Breast epithelium (tissue), 4 donors: ENCODE data around the gene TMEM145. TPM values are rescaled to one million over a fixed set of nuclear protein-coding genes. Genes with fewer than 3 reads are reported as not detected.

ENCODE experiments used
- DNase-seq, 2 donors: peaks; one replicate each; pipeline ENCODE4 v3.0.0-alpha.2; 2019; ENCODE audit warnings: low spot score in 2 of 2
- H3K27ac ChIP-seq, 2 donors: fragments of 200-600 bp; sonication (generic) in 1 of 2; one replicate each; pipeline ENCODE4 v1.5.1; 2016 to 2019; ENCODE audit warnings: mild to moderate bottlenecking in 1 of 2
- H3K27me3 ChIP-seq, 2 donors: fragments of 200-600 bp; sonication (generic) in 1 of 2; one replicate each; pipeline versions ENCODE4 v1.5.1 to v1.6.0; 2017 to 2019; ENCODE audit warnings: control low read depth in 1 of 2, mild to moderate bottlenecking in 1 of 2
- H3K36me3 ChIP-seq: fragments of 200-600 bp; one replicate; pipeline ENCODE4 v1.5.1; 2019
- H3K4me1 ChIP-seq, 2 donors: fragments of 200-600 bp; sonication (generic); one replicate each; pipeline ENCODE4 v1.5.1; 2016 to 2019; ENCODE audit warnings: control low read depth in 1 of 2
- H3K4me3 ChIP-seq, 3 donors: fragments of 200-600 bp; sonication (generic); 1 replicate in 2 of 3; 2 replicates in 1 of 3; pipeline ENCODE4 v1.5.1; 2016 to 2019; ENCODE audit warnings: mild to moderate bottlenecking in 3 of 3, moderate library complexity in 2 of 3
- H3K9me3 ChIP-seq, 2 donors: fragments of 200-600 bp; sonication (generic) in 1 of 2; one replicate each; pipeline ENCODE4 v1.5.1; 2016 to 2019; ENCODE audit warnings: control low read depth in 1 of 2
- POLR2A ChIP-seq: fragments of 450-650 bp; IDR thresholded peaks from one replicate; pipeline ENCODE4 v1.6.1; 2016; ENCODE audit warnings: antibody characterized with exemption, mild to moderate bottlenecking, moderate library complexity
- POLR2AphosphoS5 ChIP-seq, 3 donors: sonication (generic); formaldehyde crosslinking; IDR thresholded peaks; one replicate each; pipeline ENCODE4 v1.6.1; 2017; ENCODE audit warnings: antibody characterized with exemption in 3 of 3
- intact Hi-C: fragments of 100-400 bp; cut with DNase I; formaldehyde crosslinking; loops from one replicate; pipeline ENCODE4 v1.15.1; 2023; ENCODE audit warnings: low total_unique reads
- total RNA-seq, 3 donors: library from RNA; depleted of rRNA; stranded (reverse); fragments of >200 nt; gene quantifications; one replicate each; pipeline ENCODE4 v1.1.0, GENCODE V29; 2016
- TF ChIP-seq, protein P1 (sequence below), 3 donors: fragments of 450-650 bp; IDR thresholded peaks; one replicate each; pipeline ENCODE4 v1.5.1; 2016 to 2017; ENCODE audit warnings: antibody characterized with exemption in 3 of 3, mild to moderate bottlenecking in 3 of 3, moderate library complexity in 3 of 3

The TMEM145 gene
- total RNA-seq, 3 donors from 2014 or later: 0.33 to 0.59 TPM; not detected in 1

DNA sequence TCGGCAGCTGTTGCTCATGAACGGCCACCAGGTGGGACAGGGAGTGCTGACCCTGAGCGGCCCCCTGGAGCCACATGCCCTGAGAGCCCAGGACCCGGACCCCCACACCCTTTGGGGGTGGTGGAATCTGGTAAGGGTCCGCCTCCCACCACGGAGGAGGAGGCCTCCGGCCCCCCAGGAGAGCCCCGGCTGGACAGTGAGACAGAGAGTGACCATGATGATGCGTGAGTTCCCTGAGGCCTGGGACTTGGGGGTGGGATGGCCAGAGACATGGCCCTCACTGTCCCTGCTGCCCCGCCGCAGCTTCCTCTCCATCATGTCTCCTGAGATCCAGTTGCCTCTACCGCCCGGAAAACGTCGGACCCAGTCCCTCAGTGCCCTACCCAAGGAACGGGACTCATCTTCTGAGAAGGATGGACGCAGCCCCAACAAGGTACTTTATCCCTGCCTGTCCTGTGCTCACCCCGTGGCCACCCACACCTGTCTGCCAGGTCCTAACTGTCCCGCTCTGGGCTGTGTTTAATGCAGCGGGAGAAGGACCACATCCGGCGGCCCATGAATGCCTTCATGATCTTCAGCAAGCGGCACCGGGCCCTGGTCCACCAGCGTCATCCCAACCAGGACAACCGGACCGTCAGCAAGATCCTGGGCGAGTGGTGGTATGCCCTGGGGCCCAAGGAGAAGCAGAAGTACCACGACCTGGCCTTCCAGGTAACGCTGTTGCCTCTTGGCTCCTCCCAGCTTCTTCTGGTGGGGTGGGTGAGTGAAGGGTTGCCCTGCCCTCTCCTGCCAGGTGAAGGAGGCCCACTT, 25.9 kb upstream of the TMEM145 start:
- H3K4me3 ChIP-seq: no peak overlapping the region
- TF ChIP-seq POLR2A: no peak
- TF ChIP-seq, protein P1, sequence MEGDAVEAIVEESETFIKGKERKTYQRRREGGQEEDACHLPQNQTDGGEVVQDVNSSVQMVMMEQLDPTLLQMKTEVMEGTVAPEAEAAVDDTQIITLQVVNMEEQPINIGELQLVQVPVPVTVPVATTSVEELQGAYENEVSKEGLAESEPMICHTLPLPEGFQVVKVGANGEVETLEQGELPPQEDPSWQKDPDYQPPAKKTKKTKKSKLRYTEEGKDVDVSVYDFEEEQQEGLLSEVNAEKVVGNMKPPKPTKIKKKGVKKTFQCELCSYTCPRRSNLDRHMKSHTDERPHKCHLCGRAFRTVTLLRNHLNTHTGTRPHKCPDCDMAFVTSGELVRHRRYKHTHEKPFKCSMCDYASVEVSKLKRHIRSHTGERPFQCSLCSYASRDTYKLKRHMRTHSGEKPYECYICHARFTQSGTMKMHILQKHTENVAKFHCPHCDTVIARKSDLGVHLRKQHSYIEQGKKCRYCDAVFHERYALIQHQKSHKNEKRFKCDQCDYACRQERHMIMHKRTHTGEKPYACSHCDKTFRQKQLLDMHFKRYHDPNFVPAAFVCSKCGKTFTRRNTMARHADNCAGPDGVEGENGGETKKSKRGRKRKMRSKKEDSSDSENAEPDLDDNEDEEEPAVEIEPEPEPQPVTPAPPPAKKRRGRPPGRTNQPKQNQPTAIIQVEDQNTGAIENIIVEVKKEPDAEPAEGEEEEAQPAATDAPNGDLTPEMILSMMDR (IDR thresholded peaks at IDR 0.05): no peak
- no peak for TF ChIP-seq POLR2AphosphoS5 (IDR thresholded peaks at IDR 0.05)
- no peaks in the 10 kb centered on the region for H3K27me3 ChIP-seq
- H3K9me3 ChIP-seq: no peaks in the 10 kb centered on the region
- no peaks in the 10 kb centered on the region for H3K36me3 ChIP-seq
- no peak for DNase-seq
- peaks cover 7 to 19% of the 10 kb centered on the region in 2 donors for H3K4me1 ChIP-seq
- H3K27ac ChIP-seq: peak overlapping the region; percentile 79 to 100
- intact Hi-C loops: no loop called here

DNA sequence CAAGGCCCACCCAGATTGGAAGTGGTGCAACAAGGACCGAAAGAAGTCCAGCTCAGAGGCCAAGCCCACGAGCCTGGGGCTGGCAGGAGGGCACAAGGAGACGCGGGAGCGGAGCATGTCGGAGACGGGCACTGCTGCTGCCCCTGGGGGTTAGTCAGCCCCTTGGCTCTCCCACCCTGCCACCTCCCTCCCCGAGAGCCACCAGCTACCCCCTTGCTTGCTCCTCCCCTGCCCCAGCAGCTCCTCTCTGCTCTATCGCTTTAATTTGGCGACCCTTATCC, 25.3 kb upstream of the TMEM145 start:
- Histone ChIP-seq H3K4me1 (peaks cover 5 to 13% of the 10 kb centered on the region in 2 donors), H3K36me3 (no peaks in the 10 kb centered on the region), H3K4me3 (no peak overlapping the region), H3K9me3 (no peaks in the 10 kb centered on the region), H3K27ac (no peak overlapping the region), H3K27me3 (no peaks in the 10 kb centered on the region)
- TF ChIP-seq POLR2AphosphoS5 (IDR thresholded peaks at IDR 0.05): no peak
- no peak for TF ChIP-seq POLR2A
- TF ChIP-seq, protein P1 (IDR thresholded peaks at IDR 0.05): no peak
- no peak for DNase-seq
- intact Hi-C loops: no loop called here

DNA sequence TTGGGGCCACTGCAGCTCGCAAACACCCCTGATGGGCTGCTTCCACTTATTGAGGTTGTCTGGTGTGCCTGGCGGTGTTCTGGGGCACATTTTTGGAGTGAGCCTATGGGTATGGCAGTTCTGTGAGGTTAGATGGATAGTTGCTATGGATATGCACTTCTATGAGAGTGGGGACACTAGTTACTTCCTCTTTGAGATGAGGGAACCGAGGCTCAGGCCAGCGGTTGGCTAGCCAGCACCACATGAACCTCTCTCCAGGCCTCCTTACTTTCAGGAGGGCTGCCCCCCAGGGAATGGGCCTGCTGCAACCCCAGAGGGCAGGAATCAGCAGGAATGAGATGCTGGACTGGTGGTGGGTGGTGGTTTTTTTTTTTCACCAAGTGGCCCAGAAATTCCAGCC, 24.7 kb upstream of the TMEM145 start:
- H3K27ac ChIP-seq: no peak overlapping the region
- no peak overlapping the region for H3K4me3 ChIP-seq
- no peaks in the 10 kb centered on the region for H3K27me3 ChIP-seq
- peaks cover 3 to 7% of the 10 kb centered on the region in 2 donors for H3K4me1 ChIP-seq
- TF ChIP-seq POLR2AphosphoS5 (IDR thresholded peaks at IDR 0.05) (no peak), POLR2A (no peak)
- TF ChIP-seq, protein P1 (IDR thresholded peaks at IDR 0.05): no peak
- H3K36me3 ChIP-seq: no peaks in the 10 kb centered on the region
- DNase-seq: no peak
- H3K9me3 ChIP-seq: no peaks in the 10 kb centered on the region
- intact Hi-C loops: no loop called here

DNA sequence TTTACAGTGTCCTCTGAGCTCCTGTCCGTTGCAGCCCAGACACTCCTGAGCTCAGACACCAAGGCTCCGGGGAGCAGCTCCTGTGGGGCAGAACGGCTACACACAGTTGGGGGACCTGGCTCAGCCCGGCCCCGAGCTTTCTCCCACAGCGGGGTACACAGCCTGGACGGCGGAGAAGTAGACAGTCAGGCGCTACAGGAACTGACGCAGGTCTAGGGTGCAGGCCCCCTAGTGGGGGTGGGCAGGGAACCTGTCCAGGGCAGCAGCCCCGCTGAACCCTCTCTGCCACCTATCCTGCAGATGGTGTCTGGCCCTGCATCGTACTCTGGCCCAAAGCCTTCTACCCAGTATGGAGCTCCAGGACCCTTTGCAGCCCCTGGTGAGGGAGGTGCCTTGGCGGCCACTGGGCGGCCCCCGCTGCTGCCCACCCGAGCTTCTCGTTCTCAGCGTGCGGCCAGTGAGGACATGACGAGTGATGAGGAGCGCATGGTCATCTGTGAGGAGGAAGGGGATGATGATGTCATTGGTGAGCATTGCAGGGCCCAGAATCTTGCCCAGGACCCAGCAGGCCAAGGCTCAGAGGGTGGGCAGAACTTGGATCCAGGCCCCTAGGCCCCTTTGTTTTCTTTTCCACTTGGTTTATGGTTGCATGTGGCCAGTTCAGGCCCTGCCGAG, 24.1 kb upstream of the TMEM145 start:
- no peak for TF ChIP-seq POLR2AphosphoS5 (IDR thresholded peaks at IDR 0.05)
- no peak for TF ChIP-seq POLR2A
- TF ChIP-seq, protein P1 (IDR thresholded peaks at IDR 0.05): no peak
- Histone ChIP-seq H3K9me3 (no peaks in the 10 kb centered on the region), H3K4me3 (no peak overlapping the region), H3K36me3 (no peaks in the 10 kb centered on the region), H3K27me3 (no peaks in the 10 kb centered on the region), H3K27ac (no peak overlapping the region), H3K4me1 (peaks cover 3 to 7% of the 10 kb centered on the region in 2 donors)
- intact Hi-C loops: no loop called here
- DNase-seq: no peak

DNA sequence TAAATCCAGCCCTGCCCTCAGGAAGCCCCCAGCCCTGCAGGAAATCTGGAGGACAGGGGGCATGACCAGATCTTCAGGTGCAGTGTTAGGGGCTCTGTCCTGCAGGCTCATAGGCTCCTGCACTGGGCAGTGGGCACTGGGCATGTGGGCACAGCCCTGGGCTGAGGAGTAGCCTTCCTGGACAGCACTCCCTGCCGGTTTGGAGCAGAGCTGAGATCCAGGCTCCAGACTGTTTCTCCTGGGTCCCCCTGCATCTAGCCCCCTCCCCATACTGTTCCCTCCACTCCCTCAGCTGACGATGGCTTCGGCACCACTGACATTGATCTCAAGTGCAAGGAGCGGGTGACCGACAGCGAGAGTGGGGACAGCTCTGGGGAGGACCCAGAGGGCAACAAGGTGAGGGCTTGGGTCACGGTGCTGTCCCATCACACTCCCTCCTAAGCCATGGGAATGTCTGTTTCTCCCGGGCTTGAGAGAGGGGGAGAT, 23.5 kb upstream of the TMEM145 start:
- Histone ChIP-seq H3K4me3 (no peak overlapping the region), H3K36me3 (no peaks in the 10 kb centered on the region), H3K27me3 (no peaks in the 10 kb centered on the region), H3K9me3 (no peaks in the 10 kb centered on the region), H3K4me1 (peaks cover 3 to 7% of the 10 kb centered on the region in 2 donors), H3K27ac (no peak overlapping the region)
- no peak for TF ChIP-seq POLR2A
- TF ChIP-seq, protein P1 (IDR thresholded peaks at IDR 0.05): no peak
- no peak for TF ChIP-seq POLR2AphosphoS5 (IDR thresholded peaks at IDR 0.05)
- intact Hi-C loops: no loop called here
- DNase-seq: no peak
